GM13976 (cell line): ENCODE data around the gene UCN3.

Source experiments
- DNase-seq: peaks from one replicate; pipeline ENCODE4 v3.0.0; 2012; ENCODE audit warnings: low spot score
- CTCF ChIP-seq: IDR thresholded peaks from 2 replicates; pipeline ENCODE4 v1.5.1; 2012; ENCODE audit warnings: borderline replicate concordance, mild to moderate bottlenecking; ENCODE audit not compliant: insufficient read depth; ENCODE audit errors: extremely low read depth, missing control alignments, control extremely low read depth
- in situ Hi-C: fragments of 300-500 bp; cut with MboI; formaldehyde crosslinking; loops from one replicate; pipeline ENCODE4 v1.12.0; 2022; ENCODE audit warnings: low sequenced_read_pairs, mixed read lengths, inconsistent platforms; ENCODE audit not compliant: unreplicated experiment

The UCN3 gene

GRCh38 chr10:5346881-5347280 lies 17.9 kb upstream of the UCN3 start:
- no peak for TF ChIP-seq CTCF
- in situ Hi-C loops: no loop called here
- DNase-seq: no peak

- in situ Hi-C loops: no loop called here
- DNase-seq: no peak
- no peak for TF ChIP-seq CTCF
These were observed 15.4 kb upstream of the UCN3 start for GRCh38 chr10:5349362-5349761.

GRCh38 chr10:5354068-5354467 lies 10.7 kb upstream of the UCN3 start:
- no peak for DNase-seq
- TF ChIP-seq CTCF: no peak
- in situ Hi-C loops: no loop called here

- no peak for DNase-seq
- TF ChIP-seq CTCF: no peak
- in situ Hi-C loops: no loop called here
These were observed 9.0 kb upstream of the UCN3 start for GRCh38 chr10:5355594-5356301.

- no peak for DNase-seq
- in situ Hi-C loops: no loop called here
These were observed 8.4 kb upstream of the UCN3 start for GRCh38 chr10:5356302-5356763.

GRCh38 chr10:5360318-5360915 lies 4.3 kb upstream of the UCN3 start:
- DNase-seq: no peak
- TF ChIP-seq CTCF: no peak
- in situ Hi-C loops: no loop called here

More at GRCh38 chr10:5356302-5356763, 8.4 kb upstream of the UCN3 start:
- TF ChIP-seq CTCF: no peak
